Activated T-helper 1 cell treated with Interleukin-2 at 50 U/mL for 16 hours (primary cell): ENCODE measurements around the gene PIH1D1.
A peak's percentile ranks its signal among the peaks of the same experiment; 100 is the strongest.
"Not testable (repeated sequence)": the region's sequence is repeated elsewhere in the genome, so short reads cannot be mapped to it uniquely, and the experiment has no call there.

ENCODE experiments used
- DNase-seq: peaks from one replicate; pipeline ENCODE4 v3.0.0-alpha.2; 2020; ENCODE audit warnings: low read depth

PIH1D1 gene

GRCh38 chr19:49455773-49456172 lies 4.2 kb upstream of the PIH1D1 start:
- no peak for DNase-seq

- no peak for DNase-seq
Observed at GRCh38 chr19:49453757-49454240, 2.2 kb upstream of the PIH1D1 start.

DNA sequence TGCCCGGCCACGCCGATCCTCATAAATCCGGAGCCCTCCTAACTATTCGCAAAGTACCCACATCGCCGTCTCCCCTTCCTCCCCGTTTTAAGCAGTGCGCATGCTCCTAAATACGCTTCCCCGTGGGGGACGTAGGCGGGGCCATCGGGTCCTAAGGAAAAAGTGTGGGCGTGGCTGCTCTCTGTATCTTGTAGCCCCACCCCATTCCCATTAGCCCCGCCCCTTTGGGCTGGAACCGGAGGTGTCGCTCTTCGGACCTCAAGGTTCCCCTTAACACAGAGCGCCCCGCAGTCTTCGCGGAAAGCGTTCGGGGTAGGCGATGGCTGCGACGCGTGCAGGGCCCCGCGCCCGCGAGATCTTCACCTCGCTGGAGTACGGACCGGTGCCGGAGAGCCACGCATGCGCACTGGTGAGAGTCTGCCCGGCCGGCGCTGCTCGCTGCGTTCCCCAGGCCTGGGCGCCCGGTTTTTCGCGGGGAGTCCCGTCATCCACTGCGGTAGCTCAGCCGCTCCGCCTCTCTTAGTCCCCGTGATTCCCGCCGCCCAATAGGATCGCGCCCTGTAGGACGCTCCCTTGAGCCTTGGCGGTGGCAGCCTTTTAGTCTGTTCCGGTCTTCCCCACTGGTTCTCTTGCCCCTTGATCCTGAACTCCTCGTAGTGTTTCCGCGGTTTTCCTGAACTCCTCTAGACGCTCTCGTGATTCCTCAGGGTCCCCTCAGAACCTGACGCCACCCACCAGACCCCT lies 1.6 kb upstream of the PIH1D1 start, which contains the start of gene ALDH16A1:
Gene ALDH16A1 (plus strand): TSS at position 213 of the 744 bp plus-strand sequence. CDS start 107 bp downstream, at position 320.
- peak; percentile 96 for DNase-seq

DNA sequence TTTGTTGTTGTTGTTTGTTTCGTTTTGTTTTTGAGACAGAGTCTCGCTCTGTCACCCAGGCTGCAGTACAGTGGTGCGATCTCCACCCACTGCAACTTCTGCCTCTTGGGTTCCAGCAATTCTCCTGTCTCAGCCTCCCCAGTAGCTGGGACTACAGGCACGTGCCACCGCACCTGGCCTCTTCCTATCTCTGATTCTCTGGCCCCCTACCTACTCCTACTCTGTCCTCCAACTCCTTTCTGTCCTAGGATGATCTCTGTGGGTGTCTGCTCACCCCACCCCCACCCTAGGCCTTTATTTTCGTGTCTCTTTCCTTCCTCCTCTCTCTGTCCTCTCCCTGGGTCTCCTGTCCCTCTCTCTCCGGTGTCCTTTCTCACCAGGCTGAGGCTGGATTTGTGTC lies 1.2 kb downstream of the PIH1D1 start:
- DNase-seq, result no peak

DNA sequence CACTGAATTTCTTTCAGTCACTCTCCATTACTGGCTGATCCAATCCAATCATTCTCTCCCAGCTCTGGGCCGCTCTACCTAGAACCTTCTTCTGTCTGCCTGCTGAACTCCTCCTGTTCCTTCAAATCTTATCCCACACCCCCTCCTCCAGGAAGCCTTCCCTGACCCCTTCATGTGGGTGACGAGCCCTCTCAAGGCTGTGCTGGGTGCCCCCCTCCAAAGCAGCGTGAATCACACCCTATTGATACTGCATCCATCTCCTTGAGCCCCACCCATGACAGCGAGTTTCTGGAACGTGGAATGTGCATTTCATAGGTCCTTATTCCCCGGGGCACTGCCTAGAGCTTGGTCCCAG lies 3.2 kb downstream of the PIH1D1 start:
- no peak for DNase-seq

DNA sequence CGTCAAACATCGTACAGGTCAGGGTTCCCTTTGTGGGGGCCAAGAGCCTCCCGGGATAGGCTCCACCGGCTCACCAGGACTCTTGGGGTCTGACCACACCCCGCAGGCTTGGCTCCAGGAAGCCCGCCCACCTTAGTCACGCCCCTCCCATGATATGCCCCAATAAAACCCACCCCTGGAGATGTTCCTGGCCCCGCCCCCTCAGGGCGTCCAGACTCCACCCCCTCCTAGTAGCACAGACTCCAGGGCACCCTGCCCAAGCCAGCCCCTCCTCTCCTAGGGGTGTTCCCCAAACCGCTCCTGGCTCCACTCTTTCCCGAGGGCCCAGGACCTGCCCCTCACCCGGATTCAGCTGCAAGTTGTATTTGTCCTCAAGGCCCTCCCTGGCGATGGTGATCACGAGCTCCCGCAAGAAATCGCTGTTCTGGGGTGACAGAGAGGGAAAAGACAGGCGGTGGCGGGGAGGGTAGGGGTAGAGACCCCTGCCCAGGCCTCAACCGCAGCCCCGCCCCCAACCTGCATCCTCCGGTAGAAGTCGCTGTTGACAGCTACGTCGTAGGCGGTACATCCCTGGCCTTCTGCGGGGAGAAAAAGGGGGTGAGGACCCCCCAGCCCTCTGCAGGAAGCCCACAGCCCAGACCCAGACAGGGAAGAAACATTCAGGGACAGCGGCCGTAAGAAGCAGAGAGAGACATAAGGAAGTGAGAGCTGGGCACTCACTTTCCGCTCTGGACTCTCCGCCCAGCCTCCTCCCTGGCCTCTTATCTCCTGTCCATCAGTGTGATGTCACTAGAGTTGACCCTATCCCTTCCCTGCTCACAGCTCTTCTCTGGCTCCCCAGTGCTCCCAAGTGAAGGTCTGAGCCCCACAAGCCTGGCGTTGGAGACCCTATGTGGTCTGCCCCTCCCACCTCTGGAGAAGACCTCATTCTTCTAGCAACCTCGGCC lies 3.9 kb downstream of the PIH1D1 start:
- DNase-seq, result no peak

DNA sequence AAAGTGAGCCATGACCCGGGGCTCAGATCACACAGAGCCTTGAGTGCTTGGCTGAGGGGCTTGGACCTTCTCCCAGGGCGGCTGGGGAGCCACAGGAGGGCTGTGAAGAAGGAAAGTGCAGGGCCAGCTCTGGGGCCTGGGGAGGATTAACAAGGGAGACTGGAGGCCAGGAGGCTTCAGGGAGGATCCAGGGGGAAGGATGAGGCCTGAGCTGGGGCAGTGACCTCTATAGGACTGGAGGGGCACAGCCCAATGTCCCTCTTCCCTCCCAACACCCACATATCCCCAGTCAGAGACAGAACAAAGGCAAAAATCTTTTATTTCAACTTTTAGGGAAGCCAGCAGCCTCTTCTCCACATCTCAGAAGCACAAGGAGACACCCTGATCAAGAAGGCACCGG lies 5.6 kb downstream of the PIH1D1 start:
- DNase-seq, result no peak

GRCh38 chr19:49444100-49444700 lies 7.4 kb downstream of the PIH1D1 start:
- DNase-seq, result not testable (repeated sequence)

- DNase-seq, result peak; percentile 86
Observed at GRCh38 chr19:49443366-49444099, 8.1 kb downstream of the PIH1D1 start.

DNA sequence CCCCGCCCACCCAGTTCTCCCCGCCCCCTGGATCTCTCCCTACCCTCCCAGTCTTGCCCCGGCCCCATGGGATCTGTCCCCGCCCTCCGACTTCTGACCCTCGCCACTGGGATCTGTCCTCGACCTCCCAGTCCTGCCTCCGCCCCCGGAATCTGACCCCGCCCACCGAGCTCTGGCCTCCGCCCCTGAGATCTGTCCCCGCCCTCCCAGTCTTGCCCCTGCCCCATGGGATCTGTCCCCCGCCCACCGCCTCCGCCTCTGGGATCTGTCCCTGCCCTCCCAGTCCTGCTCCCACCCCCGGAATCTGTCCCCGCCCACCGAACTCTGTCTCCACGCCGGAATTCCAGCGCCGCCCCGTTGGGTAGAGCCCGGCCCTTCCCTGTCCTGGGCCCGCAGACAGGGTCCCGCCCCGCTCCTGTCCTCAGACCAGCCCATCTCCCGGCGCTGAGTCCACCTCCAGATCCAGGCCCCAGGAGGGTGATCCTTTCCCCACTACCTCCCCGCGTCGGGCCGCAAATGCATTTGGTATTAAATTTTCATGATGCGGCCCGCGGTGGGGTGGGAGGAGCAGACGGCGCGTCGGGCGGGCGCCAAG lies 8.7 kb downstream of the PIH1D1 start:
- no peak for DNase-seq

GRCh38 chr19:49442354-49442753 lies 9.3 kb downstream of the PIH1D1 start:
- no peak for DNase-seq

DNA sequence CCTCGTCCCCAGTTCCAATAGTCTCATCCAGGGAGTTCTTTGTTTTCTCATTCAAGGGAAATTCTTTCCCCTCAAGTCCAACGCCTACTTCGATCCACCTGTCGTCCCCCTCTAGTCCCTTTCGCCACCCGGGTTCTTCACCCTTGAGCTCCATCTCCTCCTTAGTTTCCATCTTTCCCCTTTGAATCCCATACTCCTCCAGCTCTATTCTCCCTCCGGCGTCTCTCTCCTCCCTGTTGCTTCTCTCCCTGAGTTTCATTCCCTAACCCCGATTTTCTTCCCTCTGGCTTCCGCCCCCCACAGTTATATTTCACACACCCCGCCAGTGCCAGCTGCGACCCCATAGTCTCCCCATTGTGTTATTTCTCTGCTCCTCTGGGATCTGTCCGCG lies 9.7 kb downstream of the PIH1D1 start:
- no peak for DNase-seq

GRCh38 chr19:49441210-49441959 lies 10.2 kb downstream of the PIH1D1 start, which contains the start of gene SLC17A7:
SLC17A7 (minus strand) TSS chr19:49441527; CDS start chr19:49441379, 148 bp downstream.
- DNase-seq, result no peak

GRCh38 chr19:49440439-49441209 lies 11.0 kb downstream of the PIH1D1 start:
- no peak for DNase-seq

DNA sequence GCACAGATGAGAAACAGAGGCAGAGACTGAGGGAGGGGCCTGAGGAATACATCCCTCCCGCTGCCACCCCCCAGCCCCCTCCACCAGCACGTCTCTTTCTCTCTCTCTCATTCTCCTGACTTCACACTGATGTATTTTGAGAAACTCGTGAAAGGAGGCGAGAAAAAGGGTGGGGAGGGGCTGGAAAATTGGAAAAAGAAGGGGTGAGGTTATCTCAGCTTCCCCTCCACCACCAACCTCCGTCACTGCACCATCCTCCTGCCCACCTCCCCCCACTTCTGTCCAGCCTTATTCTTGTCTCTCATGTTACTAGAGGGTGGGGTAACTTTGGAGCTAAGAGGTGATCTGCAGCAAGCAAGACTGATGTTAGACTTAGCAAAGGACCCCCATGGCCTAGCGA lies 11.8 kb downstream of the PIH1D1 start:
- DNase-seq, result no peak

DNA sequence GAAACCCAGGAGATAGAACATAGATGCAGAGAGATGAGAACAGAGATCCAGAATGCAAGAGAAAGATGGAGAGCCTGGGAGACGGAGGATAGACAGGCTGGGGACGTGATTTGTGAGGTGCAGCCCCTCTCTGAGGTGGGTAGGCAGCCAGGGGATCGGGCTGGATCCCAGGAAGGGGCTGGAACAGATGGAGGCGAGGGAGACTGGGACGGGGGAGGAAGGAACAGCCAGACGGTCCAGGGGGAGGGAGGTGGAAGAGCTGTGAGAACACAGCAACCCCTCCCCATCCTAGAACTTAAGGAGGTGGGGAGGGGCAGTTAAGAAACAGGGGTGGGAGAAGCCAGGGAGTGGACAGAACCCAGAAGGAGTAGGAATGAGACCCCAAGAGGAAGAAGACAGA lies 13.4 kb downstream of the PIH1D1 start:
- DNase-seq, result no peak

- DNase-seq, result no peak
Observed at GRCh38 chr19:49437231-49437630, 14.4 kb downstream of the PIH1D1 start.

DNA sequence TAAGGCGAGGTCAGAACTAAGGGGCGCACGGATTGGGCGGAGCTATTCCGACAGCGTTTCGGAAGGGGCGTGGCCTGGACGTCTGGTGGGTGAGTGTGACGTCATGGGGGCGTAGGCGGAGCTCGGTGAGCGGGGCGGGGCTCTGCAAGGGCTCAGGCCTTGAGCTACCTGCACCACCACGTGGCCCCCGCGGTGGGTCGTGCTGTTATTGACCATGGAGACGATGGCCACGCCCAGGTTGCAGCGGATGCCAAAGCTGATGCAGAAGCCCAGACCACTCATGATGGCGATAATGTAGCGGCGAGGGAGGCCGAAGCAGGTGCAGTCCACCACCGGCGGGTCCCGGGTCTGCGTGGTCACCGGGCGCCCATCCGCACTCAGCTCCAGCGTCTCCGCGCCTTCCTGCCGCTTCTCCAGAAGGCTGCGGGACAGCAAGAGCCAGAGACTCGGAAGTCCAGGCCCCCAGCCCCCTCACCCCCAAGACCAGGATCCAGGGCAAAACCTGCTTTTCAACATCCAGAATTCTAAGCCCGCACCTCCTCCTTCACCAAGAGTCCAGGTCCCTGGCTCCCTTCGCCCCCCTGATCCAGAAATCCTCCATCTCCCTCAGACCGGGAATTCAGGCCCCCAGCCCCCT lies 15.1 kb downstream of the PIH1D1 start:
- no peak for DNase-seq

GRCh38 chr19:49435670-49436069 lies 15.9 kb downstream of the PIH1D1 start:
- no peak for DNase-seq
